ENCODE results near the gene JPH3. TPM values are rescaled to one million over a fixed set of nuclear protein-coding genes. Genes with fewer than 3 reads are reported as not detected.

JPH3 gene
- total and polyA plus RNA-seq, 10 of the 15 experiments (the other 5 are each of a cell fraction or from before 2014, with no cell fraction given): 0.05 TPM; not detected in 9

- no peak for TF ChIP-seq MTA2 (IDR thresholded peaks at IDR 0.05; ENCODE audit: low read depth)
- TF ChIP-seq, protein P1, sequence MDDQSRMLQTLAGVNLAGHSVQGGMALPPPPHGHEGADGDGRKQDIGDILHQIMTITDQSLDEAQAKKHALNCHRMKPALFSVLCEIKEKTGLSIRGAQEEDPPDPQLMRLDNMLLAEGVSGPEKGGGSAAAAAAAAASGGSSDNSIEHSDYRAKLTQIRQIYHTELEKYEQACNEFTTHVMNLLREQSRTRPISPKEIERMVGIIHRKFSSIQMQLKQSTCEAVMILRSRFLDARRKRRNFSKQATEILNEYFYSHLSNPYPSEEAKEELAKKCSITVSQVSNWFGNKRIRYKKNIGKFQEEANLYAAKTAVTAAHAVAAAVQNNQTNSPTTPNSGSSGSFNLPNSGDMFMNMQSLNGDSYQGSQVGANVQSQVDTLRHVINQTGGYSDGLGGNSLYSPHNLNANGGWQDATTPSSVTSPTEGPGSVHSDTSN (IDR thresholded peaks at IDR 0.05; ENCODE audit: insufficient replicate concordance, low read depth, low read length): no peak
- TF ChIP-seq SMAD1 (IDR thresholded peaks at IDR 0.05; ENCODE audit: low read depth, partially characterized antibody): no peak
- no peak for TF ChIP-seq MEF2A (IDR thresholded peaks at IDR 0.05; ENCODE audit: insufficient read depth, low read depth, low read length)
- no peak for TF ChIP-seq CBX3 (IDR thresholded peaks at IDR 0.05; ENCODE audit: borderline replicate concordance, low read depth)
Observed at GRCh38 chr16:87610026-87610425, 7.7 kb downstream of the JPH3 start (continued).

- Histone ChIP-seq H3K27ac (ENCODE audit: control insufficient read depth, insufficient read depth) (no peak overlapping the region), H3K27me3 (replicated peaks in 1 of 2; ENCODE audit: control insufficient read depth in 2 of 2, insufficient read depth in 2 of 2, low read length in 1 of 2) (no peaks in the 10 kb centered on the region; a peak in 2 of 4 replicates), H3K4me1 (ENCODE audit: control insufficient read depth, insufficient read depth, low read length) (no peaks in the 10 kb centered on the region), H3K79me2 (ENCODE audit: control insufficient read depth, insufficient read depth, low read length) (no peaks in the 10 kb centered on the region), H3K9ac (ENCODE audit: control insufficient read depth, insufficient read depth, low read length) (no peak overlapping the region), H4K20me1 (ENCODE audit: control insufficient read depth, insufficient read depth) (no peaks in the 10 kb centered on the region), H2AFZ (ENCODE audit: control insufficient read depth, low read depth, low read length) (no peak overlapping the region), H3K4me2 (ENCODE audit: control insufficient read depth, insufficient read depth) (no peak overlapping the region), H3K4me3 (no peak overlapping the region), H3K36me3 (ENCODE audit: control insufficient read depth in 2 of 2, insufficient read depth in 2 of 2, low read length in 1 of 2) (no peaks in the 10 kb centered on the region), H3K9me3 (replicated peaks; ENCODE audit: control insufficient read depth, insufficient read depth, low read length) (no peaks in the 10 kb centered on the region)
- no TSS peak for BruUV-seq (replicated peaks)
- in situ Hi-C loops (cut with MboI) (no loop called here), intact Hi-C loops (cut with micrococcal nuclease; ENCODE audit: unreplicated experiment) (no loop called here)
- SMC1A ChIA-PET (ENCODE audit: uncharacterized antibody, unreplicated experiment): no interaction called here
- CTCF ChIA-PET: no interaction called here
- FAIRE-seq (no peak), ATAC-seq (no peak), DNase-seq (ENCODE audit: low read depth, low spot score) (no peak)
- RAD21 ChIA-PET (ENCODE audit: unreplicated experiment): no interaction called here
- POLR2A ChIA-PET: no interaction called here
- WGBS (ENCODE audit: insufficient coverage, insufficient replicate concordance, low lambda C conversion rate, missing lambda C conversion rate): 13% methylated on average over 6 of the region's 6 CpGs
- no peak for TF ChIP-seq TAF1 (IDR thresholded peaks at IDR 0.05; ENCODE audit: borderline replicate concordance, low read depth, low read length)
- no peak for TF ChIP-seq SKIL (IDR thresholded peaks at IDR 0.05; ENCODE audit: low read depth, poor library complexity, severe bottlenecking)
- no peak for TF ChIP-seq SUZ12 (IDR thresholded peaks at IDR 0.05; ENCODE audit: unreplicated experiment)
- no peak for TF ChIP-seq PRDM15 (CRISPR knock-in tag; IDR thresholded peaks at IDR 0.05)
- no peak for TF ChIP-seq BHLHE40 (IDR thresholded peaks at IDR 0.05; ENCODE audit: borderline replicate concordance in 1 of 2, low read depth in 2 of 2, low read length in 1 of 2)
- TF ChIP-seq SIN3A (IDR thresholded peaks at IDR 0.05; ENCODE audit: low read depth, low read length): no peak
- TF ChIP-seq NR2C2 (IDR thresholded peaks at IDR 0.05; ENCODE audit: borderline replicate concordance, control insufficient read depth, insufficient read length, low read depth): no peak
- no peak for TF ChIP-seq MYB (IDR thresholded peaks at IDR 0.05; ENCODE audit: borderline replicate concordance, low read depth, low read length)
- TF ChIP-seq CBX5 (IDR thresholded peaks at IDR 0.05; ENCODE audit: low read depth): no peak
- TF ChIP-seq PAX5 (IDR thresholded peaks at IDR 0.05; ENCODE audit: borderline replicate concordance, low read depth, low read length): no peak
- no peak for TF ChIP-seq ATF7 (IDR thresholded peaks at IDR 0.05; ENCODE audit: low read depth)
- no peak for TF ChIP-seq POLR2AphosphoS2 (IDR thresholded peaks at IDR 0.05; ENCODE audit: low read depth, low read length)
Observed at GRCh38 chr16:87611456-87611855, 9.1 kb downstream of the JPH3 start.

Measured in GM12878 (cell line).